ENCODE results near the gene CLASP2.
"Not testable (repeated sequence)": the region's sequence is repeated elsewhere in the genome, so short reads cannot be mapped to it uniquely, and the experiment has no call there.

Gene CLASP2

DNA sequence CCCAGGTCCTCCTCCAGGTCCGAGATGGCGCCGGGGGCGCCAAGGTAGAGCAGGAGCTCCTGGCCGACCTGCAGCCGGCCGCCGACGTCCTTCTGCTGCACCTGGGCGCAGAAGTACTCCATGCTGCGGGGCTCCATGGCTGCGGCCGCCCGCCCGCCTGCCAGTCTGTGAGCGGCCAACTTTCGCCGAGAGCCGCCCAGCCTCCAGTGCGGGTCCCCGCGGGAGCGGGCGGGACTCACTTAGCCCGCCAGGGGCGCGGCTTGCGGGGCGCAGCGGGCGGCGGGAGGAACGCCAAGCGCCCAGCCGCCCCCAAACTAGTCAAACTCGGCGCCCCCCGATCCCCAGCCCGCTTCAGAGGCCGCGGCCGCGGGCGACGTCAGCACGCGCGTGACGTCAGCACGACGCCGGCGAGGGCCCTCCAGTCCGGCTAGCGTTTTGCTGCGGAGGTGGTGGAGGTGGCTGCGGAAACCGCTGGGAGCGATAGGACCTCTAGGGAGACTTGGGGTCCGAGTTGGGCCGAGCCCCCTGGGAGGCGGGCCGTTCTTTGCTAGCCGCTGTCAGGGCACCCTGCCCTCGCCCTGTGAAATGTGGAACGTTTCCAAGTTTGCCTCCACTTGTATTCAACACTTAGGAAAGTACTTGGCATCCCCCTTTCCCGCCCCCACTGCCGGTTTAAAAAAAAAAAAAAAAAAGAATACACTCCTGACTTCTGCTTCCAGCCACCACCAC is at the start of gene CLASP2:
TSS of gene CLASP2 (minus strand) at position 389 of the 729 bp plus-strand sequence. CDS start at position 137, 252 bp downstream.
- DNase-seq: peak; percentile 84

DNA sequence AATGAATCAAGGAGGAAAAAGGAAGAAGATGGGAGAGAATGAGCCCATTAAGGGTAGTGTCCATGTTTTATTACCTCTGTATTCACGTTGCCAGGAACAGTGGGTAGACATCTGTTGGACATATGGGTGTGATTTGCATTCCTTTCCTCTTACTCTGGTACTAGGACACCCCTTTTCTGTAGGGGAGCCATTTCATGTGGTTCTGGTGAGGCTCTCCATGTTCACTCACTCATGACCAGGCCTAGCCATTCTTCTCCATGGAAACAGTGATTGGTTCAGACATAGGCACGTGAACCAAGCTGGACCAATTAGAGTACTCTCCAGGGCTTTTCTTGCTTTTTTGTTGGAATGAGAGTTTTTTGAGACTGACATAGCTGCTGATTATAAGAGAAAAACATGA is 40.8 kb upstream of the CLASP2 start:
- no peak for DNase-seq

DNA sequence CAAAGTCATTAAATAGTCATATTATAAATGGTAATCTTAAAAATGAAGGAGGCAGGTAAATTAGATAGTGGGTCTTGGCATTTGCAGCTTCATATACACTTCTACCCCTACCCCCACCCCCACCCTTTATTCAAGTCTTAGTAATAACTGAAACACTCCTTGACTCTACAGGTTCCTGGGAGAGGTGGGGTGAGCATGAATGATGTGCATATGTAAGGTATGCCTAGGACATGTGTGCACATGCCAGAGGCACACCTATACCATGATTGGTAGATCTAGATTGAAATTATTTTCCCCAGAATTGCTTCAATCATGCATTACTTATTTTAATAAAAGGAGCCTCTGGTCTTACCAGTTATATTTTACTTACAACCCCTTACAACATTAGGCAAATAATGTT is 40.2 kb upstream of the CLASP2 start:
- DNase-seq: no peak

DNA sequence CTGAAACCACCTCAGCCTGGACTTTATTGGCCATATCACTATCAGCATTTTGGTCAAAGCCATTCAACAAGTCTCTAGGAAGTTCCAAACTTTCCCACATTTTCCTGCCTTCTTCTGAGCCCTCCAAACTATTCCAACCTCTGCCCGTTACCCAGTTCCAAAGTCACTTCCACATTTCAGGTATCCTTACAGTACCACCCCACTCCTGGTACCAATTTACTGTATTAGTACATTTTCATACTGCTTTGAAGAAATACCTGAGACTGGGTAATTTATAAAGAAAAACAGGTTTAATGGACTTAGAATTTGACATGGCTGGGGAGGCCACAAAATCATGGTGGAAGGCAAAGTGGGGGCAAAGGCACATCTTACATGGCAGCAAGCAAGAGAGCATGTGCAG is 36.3 kb upstream of the CLASP2 start:
- DNase-seq: not testable (repeated sequence)

DNA sequence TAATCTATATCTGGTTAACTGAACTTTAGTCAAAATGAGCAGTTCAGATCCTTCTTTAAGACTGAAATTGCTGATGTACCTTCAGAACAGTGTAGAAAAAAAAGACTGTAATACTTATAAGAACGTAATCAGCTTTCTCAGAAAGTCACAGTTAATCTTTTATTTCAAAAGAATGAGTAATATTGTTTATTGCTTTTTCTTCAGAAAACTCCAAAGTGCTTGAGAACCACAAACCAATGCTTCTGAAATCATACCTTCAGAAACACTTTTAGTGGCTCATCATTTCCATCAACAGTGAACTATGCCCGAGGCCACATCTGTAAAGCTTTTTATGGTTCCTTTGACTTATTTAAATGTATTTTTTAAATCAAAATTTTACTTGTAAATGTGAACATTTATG is 33.3 kb upstream of the CLASP2 start:
- no peak for DNase-seq

DNA sequence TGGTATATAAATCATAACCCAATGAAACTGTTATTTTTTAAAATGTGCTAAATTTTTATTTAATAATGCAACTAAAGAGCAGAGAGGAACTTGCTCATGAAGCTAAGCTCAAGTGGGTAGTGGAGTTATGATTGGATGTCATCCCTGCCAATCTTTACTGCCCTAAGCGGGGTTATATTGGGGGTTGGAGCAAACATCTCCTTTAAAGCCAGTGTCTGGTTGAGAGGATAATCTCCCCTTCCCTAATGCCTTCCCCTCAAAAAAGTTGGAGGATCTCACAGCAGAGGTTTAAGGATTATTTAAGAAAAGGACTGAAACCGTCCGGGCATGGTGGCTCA is 32.1 kb upstream of the CLASP2 start:
- DNase-seq: no peak

DNA sequence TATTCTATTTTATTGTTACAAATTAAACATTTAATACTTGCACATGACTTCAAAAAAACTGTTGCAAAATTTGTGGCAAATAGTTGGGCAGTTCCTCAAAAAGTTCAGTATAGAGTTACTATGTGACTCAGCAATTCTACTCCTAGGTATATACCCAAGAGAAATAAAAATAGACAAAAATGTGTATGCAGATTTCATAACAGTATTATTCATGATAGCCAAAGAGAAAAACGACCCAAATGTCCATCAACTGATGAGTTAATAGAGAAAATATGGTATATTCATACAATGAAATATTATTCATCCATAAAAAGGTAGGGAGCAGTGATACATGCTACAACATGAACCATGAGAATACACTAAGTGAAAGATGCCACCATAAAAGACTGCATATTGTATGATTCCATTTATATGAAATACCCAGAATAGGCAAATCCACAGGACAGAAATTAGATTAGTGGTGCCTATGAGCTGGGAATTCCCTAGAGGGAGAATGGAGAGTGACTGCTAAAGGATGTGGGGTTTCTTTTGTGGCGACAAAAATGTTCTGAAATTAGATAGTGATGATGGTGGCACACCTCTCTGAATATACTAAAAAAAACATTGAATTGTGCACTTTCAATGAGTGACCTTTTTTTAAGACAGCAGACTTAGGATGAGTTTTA is 31.6 kb upstream of the CLASP2 start:
- no peak for DNase-seq

DNA sequence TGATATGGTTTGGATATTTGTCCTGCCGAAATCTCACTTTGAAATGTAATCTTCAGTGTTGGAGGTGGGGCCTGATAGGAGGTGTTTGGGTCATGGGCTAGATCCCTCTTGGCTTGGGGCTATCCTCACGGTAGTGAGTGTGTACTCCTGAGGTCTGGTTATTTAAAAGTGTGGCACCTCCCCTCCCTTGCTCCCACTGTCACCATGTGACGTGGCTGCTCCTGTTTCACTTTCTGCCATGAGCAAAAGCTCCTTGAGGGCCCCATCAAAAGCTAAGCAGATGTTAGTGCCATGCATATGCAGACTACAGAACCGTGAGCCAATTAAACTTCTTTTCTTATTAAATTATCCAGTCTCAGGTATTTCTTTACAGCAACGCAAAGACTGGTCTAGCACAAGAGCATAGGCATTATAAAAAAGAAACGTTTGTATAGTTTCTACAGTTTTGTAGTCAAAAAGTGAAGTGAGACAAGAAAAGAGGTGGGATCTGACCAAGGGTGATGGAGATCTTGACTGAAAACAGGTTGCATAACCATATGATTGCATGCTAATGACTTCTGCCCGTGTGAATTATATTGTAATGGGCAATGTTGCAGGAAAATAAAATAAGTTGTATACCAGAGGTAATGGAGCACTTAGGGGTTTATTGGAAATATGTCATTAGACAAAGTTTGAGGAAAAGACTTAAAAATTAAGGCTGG is 28.5 kb upstream of the CLASP2 start:
- no peak for DNase-seq

DNA sequence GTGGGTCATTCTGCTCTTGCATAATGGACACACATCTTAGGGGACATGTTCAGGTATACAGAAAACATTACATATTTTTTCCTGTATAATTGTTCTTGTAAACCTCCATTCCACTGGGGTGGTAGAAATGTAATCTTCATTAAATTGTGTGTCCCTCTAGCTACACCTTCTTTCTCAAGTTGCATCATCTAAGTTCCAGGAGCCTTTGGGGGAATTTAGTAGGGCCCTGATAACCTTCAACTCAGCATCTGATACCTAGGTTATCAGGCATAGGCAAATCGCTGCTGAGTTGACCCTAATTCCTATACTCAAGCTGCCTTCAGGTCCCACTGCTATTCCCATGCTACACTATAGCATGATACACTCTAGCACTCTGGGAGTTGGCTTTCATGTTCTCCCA is 19.1 kb upstream of the CLASP2 start:
- DNase-seq: no peak

DNA sequence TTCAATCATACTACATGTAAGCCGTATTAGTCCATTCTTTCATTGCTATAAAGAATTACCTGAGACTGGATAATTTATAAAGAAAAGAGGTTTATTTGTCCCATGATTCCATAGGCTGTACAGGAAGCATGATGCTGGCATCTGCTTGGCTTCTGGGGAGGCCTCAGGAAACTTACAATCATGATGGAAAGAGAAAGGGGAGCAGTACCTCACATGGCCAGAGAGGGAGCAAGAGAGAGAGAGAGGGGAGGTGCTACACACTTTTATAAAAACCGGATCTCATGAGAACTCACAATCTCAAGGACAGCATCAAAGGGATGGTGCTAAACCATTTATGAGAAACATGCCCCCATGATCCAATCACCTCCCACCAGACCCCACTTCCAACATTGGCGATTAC is 14.3 kb upstream of the CLASP2 start:
- DNase-seq: peak; percentile 16

DNA sequence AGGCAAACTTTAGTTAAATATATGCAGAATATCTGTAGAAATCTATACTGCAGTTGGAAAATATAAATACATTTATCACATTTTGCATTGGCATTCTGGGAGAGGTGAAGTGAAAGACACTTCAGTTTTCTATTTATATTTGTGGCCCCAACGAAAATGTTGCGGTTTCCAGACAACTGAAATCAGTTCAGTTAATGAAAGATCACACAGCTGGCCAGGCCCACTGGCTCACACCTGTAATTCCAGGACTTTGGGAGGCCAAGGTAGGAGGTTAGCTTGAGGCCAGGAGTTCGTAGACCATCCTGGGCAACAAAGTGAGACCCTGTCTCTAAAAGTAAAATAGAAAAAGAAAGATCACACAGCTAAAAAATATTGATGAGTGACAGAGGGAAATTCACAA is 11.9 kb upstream of the CLASP2 start:
- no peak for DNase-seq

DNA sequence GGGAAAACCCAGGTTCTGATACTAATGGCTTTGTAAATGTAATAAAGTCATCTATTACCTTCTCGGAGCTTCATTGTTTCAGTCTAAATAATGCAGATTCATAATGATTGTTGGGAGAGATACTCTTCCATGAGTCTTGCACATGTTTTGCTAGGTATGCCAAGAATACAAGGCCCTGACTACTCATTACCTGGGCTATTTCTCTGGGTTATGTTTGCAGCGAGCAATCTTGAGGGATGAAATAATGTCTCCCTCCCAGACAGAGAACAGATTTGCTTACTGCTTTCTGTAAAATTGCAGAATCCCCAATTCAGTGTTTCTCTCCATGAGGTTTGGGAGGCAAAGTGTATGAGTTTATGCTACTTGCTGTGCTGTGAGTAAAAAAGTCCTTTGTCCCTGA is 6.2 kb upstream of the CLASP2 start:
- DNase-seq: no peak

DNA sequence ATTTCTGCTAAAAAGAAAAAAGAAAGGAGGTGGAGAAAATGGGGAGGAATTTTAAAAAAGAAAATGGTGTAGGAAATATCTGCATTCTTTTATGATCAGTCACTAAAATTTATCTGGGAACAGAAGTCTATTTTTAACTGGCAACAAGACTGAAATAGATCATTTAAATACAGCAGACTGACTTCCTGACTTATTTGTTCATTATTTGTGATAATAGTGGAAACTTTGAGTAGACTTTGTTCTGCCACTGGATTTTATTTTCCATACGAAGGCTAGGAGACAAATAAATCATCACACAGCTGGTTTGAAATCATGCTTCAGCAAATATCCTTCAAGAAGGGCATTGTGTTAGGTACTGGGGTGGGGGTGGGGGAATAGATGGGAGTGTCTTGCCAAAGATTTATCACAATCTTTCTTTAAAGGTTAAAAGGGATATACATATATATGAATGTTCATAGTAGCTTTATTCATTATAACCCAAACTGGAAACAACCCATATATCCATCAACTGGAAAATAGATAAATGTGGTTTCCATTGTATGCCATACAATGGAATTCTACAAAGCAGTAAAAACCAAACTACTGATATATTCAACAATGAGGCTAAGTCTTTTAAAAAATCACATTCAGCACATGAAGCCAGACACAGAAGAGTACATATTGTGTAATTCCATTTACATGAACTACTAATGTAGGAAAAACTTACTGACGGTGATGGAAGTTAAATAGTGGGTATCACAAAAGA is 4.7 kb upstream of the CLASP2 start:
- DNase-seq: no peak

DNA sequence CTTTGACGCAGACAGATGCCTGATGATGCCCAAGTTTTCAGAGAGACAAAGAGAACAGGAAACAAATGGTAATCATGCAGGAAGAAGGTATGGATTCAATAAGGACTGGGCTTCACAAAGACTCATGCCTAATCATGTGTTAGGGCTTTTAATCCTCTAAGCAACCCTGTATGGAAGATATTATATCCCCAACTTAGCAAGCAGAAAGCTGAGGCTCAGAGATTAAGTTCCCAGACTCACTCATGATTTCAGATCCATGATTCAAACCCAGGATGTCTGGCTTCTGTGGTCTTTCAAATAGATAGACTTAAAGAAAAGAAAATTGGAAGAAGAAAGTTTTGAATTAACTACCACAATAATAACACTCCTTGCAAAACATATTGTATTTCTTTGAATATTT is 4.1 kb upstream of the CLASP2 start:
- no peak for DNase-seq

DNA sequence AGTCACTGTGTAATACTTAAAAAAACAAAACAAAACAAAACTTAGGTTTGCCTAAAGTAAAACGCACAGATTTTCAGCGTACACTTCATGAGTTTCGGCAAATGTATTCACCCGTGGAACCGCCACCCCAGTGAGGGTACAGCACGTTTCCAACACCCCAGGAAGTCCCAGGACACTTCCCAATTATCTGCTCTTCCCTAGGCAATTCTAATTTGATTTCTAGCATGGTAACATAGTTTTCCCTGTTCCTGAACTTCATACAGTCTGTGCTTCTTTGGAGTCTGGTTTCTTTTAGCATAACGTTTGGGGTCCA is 497 bp upstream of the CLASP2 start:
- no peak for DNase-seq

DNA sequence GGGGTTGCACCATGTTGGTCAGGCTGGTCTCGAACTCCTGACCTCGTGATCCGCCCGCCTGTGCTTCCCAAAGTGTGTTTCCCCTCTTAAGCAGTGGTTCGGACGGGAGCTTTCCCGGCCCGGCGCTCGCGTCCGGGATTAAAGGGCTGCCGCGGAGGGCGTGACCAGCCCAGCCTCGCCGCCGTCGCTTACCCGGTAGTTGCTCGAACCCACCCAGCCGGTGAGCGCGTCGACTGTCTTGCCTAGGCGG is 513 bp downstream of the CLASP2 start:
- DNase-seq: peak; percentile 58

DNA sequence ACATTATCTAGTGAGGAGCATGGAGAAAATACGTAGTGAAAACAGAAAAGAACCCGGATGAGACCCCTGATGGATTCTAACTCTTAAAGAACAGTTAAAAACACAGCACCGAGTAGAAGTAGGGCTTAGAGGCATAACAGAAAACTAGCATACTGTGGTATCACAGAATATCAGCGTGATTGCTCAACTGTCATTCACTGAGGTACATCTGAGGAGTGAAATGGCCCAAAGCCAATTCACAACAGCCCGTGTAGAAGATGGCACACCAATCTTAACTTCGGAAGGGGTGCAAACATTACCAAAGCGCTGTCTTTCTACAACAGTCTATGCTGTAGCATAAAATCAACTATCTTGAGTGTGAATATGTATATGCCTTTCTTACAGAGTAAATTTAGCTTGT is 1.8 kb downstream of the CLASP2 start:
- no peak for DNase-seq

DNA sequence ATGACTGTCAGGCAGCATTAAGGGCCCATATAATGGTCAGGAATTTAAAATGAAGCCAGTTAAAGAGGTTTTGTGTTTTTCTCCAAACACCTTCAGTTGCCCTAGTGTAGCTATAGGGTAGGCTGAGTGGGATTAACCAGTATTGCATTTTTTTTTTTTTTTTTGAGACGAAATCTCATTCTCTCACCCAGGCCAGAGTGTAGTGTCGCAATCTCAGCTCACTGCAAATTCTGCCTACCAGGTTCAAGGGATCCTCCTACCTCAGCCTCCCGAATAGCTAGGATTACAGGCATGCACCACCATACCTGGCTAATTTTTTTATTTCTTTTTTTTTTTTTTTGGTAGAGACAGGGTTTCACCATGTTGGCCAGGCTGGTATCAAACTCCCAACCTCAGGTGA is 7.0 kb downstream of the CLASP2 start:
- no peak for DNase-seq

DNA sequence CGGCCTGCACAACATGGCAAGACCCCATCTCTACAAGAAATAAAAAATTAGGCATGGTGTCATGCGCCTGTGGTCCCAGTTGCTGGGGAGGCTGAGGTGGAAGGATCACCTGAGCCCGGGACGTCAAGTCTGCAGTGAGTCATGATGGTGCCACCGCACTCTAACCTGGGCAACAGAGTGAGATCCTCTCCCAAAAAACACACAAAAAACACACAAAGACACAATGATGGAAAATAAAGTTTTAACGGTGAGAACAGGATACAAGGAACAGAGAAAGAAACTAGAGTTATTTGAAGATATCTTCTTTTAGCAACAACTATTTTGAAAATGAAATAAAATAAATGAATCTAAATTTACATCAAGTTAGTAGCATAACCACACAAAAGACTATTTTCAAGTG is 12.0 kb downstream of the CLASP2 start:
- DNase-seq: no peak

DNA sequence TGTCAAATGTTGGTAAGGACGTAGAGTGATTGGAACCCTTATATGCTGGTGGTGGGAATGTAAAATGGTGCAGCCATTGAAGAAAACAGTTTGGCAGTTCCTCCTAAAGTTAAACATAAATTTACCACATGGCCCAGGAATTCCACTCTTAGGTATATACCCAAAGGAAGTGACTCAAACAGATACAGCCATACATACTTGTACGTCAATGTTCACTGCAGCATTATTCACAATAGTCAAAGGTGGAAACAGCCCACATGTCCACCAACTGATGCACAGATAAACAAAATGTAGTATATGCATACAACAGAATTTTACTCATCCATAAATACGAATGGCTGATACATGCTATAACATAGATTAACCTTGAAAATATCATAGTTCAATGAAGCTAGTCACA is 13.2 kb downstream of the CLASP2 start:
- DNase-seq: no peak

DNA sequence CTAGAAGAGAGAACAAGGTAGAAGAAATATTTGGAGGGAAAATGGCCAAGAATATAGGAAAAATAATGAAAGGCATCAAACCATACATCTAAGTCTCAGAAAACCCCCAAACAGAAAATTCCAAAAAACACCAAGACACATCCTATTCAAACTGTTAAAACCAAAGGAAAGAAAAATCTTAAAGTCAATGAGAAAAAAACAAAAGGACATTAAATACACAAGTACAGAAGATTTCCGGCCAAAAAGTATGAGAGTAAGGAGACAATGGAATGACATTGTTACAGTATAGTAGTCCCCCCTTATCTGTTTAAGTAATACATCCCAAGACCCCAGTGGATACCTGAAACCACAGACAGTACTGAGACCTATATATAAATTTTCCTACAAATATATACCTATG is 18.8 kb downstream of the CLASP2 start:
- no peak for DNase-seq

DNA sequence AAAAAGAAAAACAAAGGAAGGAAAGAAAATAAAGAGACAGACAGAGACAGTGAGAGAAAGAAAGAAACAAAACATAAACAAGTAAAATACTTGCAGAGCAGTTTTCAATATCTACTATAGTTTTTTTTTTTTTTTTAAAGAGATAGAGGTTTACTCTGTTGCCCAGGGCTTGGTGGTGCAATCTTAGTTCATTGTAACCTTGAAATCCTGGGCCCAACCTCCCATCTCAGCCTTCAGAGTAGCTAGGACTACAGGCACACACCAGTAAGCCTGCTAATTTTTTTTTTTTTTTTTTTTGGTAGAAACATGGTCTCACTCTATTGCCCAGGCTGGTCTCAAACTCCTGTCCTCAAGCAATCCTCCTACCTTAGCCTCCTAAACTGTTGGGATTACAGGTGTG is 23.1 kb downstream of the CLASP2 start:
- no peak for DNase-seq

DNA sequence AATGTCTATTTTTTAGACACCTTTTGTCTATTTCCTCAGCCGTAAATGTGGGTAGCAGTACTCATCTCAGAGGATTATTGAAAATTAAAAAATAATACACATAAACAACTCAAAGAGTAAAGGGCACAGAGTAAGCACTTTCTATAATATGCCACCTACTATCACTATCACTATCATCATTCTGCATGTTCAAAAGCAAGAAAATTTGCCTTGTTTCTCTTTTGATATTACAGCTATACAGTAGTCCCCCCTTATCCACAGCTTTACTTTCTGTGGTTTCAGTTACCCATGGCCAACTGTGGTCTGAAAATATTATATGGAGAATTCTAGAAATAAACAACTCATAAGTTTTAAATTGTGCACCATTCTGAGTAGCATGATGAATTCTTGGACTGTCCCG is 27.7 kb downstream of the CLASP2 start:
- DNase-seq: no peak

DNA sequence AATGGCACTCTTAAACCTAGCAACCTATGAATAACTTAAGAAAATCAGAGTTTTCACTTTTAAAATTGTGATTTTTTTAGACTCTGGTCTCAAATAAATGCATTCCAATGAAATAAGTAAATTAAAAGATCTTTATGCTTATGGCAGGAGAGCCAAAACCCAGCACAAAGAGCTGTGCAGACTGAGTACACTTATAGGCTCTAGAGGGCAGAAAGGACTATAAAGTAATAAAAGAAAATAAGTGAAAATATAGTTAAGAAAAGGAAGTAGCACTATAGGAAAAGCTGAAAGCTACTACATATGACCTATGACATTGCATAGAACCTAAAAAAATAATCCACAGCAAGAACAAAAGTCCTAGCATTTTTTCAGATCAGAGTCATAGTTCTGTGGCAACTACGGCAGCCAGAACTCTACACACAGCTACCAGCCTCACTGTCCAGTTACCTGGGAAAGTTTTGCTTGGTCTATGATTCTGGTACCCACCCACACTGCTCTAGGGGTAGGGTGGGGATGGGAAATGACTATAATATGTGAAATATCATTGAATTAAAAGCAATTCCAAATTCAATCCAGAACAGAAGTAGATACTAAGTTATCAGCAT is 30.5 kb downstream of the CLASP2 start:
- no peak for DNase-seq

Measured in activated naive CD4-positive, alpha-beta T cell treated with anti-CD3 and anti-CD28 coated beads, Interleukin-2, amount 50 U/mL, for 16 hours (primary cell).